Astrocyte of the cerebellum (primary cell): Measurements from ENCODE around the gene DNAJB13.
"Not testable (repeated sequence)": the region's sequence is repeated elsewhere in the genome, so short reads cannot be mapped to it uniquely, and the experiment has no call there.

Experiments
- DNase-seq: peaks from one replicate; pipeline ENCODE4 v3.0.0-alpha.2; 2011; ENCODE audit warnings: low read depth
- H3K4me3 ChIP-seq: 2 replicates; pipeline ENCODE4 v1.5.1; 2011; ENCODE audit warnings: mild to moderate bottlenecking, low read depth, low read length, moderate library complexity
- CTCF ChIP-seq: IDR thresholded peaks from 2 replicates; pipeline ENCODE4 v1.5.1; 2012; ENCODE audit warnings: low read length, low read depth, moderate library complexity, mild to moderate bottlenecking; ENCODE audit errors: missing control alignments
- in situ Hi-C: cut with HindIII; loops from 2 replicates; pipeline ENCODE4 v1.10.0; 2017; ENCODE audit warnings: low sequenced_read_pairs

The DNAJB13 gene

DNA sequence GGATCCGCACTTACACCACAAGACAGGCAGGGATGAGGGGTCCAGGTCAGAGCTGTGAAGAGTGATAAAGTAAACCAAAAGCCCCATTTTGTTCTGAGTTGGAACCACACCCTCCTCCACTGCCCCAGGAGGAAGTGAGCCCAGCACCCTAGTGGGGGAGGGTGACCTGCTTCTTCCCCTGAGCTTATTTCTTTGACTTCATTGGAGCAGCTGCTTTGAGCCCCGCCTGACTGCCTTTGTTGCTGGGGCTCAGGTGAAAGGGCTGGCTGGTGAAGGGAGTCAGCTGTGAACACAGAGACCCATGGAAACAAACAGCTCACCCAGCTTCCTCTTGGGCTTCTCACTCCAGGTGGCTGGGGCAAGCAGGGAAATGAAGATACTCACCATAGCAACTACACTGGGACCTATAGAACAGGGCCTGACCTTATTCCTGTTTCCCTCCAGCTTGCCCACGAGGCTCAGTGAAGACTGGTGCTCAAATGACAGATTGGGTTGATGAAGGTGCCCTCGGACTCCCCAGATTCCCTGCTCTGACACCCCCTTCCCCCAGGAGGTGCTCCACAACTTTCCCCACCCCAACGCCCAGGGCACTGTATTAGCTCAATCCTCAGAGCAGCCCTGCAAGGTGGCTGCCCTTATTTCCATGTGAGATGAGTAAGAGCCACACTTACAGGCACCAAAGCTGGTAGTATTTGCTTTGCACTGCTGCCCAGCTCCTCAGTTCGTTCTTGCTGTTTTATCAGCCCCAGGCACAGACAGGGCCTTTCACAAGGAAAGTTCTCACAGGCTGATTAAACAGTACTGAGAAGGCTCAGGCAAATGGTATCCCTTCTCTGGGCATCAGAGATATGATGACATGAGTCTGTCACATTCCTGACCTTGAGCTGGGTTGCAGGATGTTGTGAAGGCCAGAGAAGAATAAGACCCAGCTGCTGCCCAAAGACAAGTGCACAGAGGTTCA lies 29.5 kb downstream of the DNAJB13 start:
- TF ChIP-seq CTCF, result no peak
- no peak for DNase-seq
- no peak overlapping the region for H3K4me3 ChIP-seq
- in situ Hi-C loops, result no loop called here

- in situ Hi-C loops, result no loop called here
- no peak for DNase-seq
- H3K4me3 ChIP-seq, result peak overlapping the region; percentile 52
- no peak for TF ChIP-seq CTCF
Observed at GRCh38 chr11:73981051-73981805, 30.4 kb downstream of the DNAJB13 start.

GRCh38 chr11:73982595-73982989 lies 31.8 kb downstream of the DNAJB13 start, which contains the start of gene UCP2:
TSS of gene UCP2 (minus strand) at chr11:73982843. CDS start at chr11:73978378, 4,465 bp downstream.
- in situ Hi-C loops, result no loop called here
- TF ChIP-seq CTCF, result no peak
- DNase-seq, result peak; percentile 3
- H3K4me3 ChIP-seq, result peak within 1 kb of the TSS; percentile 52

GRCh38 chr11:73982990-73983740 lies 32.3 kb downstream of the DNAJB13 start:
- in situ Hi-C loops, result no loop called here
- DNase-seq, result peak; percentile 58
- peak overlapping the region; percentile 52 for H3K4me3 ChIP-seq
- no peak for TF ChIP-seq CTCF

GRCh38 chr11:73983741-73984538 lies 33.1 kb downstream of the DNAJB13 start:
- no peak for TF ChIP-seq CTCF
- H3K4me3 ChIP-seq, result peak overlapping the region; percentile 52
- in situ Hi-C loops, result no loop called here
- no peak for DNase-seq

GRCh38 chr11:73985661-73986060 lies 34.8 kb downstream of the DNAJB13 start:
- DNase-seq, H3K4me3 ChIP-seq, in situ Hi-C loops: not testable (repeated sequence)
